NB4 (cell line): Measurements from ENCODE around the gene CCDC27.

ENCODE experiments used
- MAX ChIP-seq: IDR thresholded peaks from 2 replicates; pipeline ENCODE4 v1.6.1; 2011; ENCODE audit warnings: low read depth, low read length
- POLR2A ChIP-seq: IDR thresholded peaks from 2 replicates; pipeline ENCODE4 v1.6.1; 2011; ENCODE audit warnings: mild to moderate bottlenecking; ENCODE audit not compliant: insufficient read length; ENCODE audit errors: extremely low read depth
- TF ChIP-seq, protein P1 (sequence below): IDR thresholded peaks from one replicate; pipeline ENCODE4 v1.5.1; 2012; ENCODE audit warnings: low read depth, low read length

DNA sequence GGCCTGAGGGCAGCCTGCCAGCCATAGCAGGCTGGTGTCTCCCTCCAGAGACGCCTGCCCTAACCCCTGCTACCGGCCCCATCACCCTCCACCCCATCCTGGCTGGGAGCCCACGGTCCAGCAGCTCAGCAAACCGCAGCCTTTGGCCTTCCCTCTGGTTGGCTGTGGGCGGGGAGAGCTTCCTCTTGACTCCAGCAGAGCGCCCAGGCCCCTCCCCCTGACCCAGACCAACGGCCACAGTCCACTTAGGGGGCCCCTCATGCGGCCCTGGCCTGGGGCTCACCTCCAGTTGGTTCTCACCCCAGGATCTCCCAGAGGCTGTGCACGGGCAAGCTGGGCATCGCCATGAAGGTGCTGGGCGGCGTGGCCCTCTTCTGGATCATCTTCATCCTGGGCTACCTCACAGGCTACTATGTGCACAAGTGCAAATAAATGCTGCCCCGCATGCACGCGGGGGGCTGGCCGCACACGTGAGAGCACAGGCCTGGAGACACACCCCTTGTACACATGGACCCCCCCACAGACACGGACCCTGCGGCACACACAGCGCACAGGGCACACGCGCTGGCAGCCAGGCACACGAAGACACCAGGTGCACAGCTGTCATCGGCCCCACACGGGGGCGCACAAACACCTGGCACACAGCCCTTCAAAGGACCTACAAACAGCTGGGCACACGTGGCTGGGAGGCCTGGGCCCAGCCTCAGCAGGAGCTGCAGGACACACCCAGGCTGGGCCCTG, 23.4 kb downstream of the CCDC27 start:
- TF ChIP-seq, protein P1, sequence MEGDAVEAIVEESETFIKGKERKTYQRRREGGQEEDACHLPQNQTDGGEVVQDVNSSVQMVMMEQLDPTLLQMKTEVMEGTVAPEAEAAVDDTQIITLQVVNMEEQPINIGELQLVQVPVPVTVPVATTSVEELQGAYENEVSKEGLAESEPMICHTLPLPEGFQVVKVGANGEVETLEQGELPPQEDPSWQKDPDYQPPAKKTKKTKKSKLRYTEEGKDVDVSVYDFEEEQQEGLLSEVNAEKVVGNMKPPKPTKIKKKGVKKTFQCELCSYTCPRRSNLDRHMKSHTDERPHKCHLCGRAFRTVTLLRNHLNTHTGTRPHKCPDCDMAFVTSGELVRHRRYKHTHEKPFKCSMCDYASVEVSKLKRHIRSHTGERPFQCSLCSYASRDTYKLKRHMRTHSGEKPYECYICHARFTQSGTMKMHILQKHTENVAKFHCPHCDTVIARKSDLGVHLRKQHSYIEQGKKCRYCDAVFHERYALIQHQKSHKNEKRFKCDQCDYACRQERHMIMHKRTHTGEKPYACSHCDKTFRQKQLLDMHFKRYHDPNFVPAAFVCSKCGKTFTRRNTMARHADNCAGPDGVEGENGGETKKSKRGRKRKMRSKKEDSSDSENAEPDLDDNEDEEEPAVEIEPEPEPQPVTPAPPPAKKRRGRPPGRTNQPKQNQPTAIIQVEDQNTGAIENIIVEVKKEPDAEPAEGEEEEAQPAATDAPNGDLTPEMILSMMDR, result peak; percentile 33
- peak; percentile 18 for TF ChIP-seq POLR2A
- TF ChIP-seq MAX, result peak; percentile 94
